Activated CD4-positive, alpha-beta memory T cell treated with anti-CD3 and anti-CD28 coated beads for 36 hours (primary cell): Measurements from ENCODE around the gene S100G. TPM values are rescaled to one million over a fixed set of nuclear protein-coding genes. Genes with fewer than 3 reads are reported as not detected.
"Not testable (repeated sequence)": the region's sequence is repeated elsewhere in the genome, so short reads cannot be mapped to it uniquely, and the experiment has no call there.

Experiments used
- CTCF ChIA-PET: fragments of 350-600 bp; sonication (Branson Sonifier 250); formaldehyde crosslinking; loops from one replicate; lab custom pipeline; 2021; ENCODE audit warnings: antibody characterized with exemption, inconsistent platforms; lab: Charles Lee
- POLR2A ChIA-PET: fragments of 350-600 bp; sonication (Branson Sonifier 250); formaldehyde crosslinking; loops from one replicate; lab custom pipeline; 2021; ENCODE audit warnings: antibody characterized with exemption; lab: Charles Lee
- DNase-seq: peaks from one replicate; pipeline ENCODE4 v3.0.0-alpha.2; 2020
- H3K27ac Mint-ChIP-seq: one replicate; pipeline ENCODE4 v1.8.0; 2021; ENCODE audit warnings: mixed read lengths
- H3K27me3 Mint-ChIP-seq: one replicate; pipeline ENCODE4 v1.8.0; 2021; ENCODE audit warnings: mixed read lengths
- H3K36me3 Mint-ChIP-seq: one replicate; pipeline ENCODE4 v1.8.0; 2021; ENCODE audit warnings: mixed read lengths
- H3K4me1 Mint-ChIP-seq: one replicate; pipeline ENCODE4 v1.8.0; 2021; ENCODE audit warnings: low read depth, mixed read lengths
- H3K4me3 Mint-ChIP-seq: one replicate; pipeline ENCODE4 v1.8.0; 2021; ENCODE audit warnings: mild to moderate bottlenecking, mixed read lengths
- H3K9me3 Mint-ChIP-seq: one replicate; pipeline ENCODE4 v1.8.0; 2021; ENCODE audit warnings: mixed read lengths
- intact Hi-C: fragments of 100-400 bp; cut with micrococcal nuclease; formaldehyde crosslinking; loops from one replicate; pipeline ENCODE4 v1.15.1; 2023
- total RNA-seq, 2 experiments: library from RNA; stranded (reverse); gene quantifications; one replicate each; pipeline ENCODE4 v1.2.3, GENCODE V29; 2021

The S100G gene
- total RNA-seq, 2 experiments from 2014 or later, result not detected

DNA sequence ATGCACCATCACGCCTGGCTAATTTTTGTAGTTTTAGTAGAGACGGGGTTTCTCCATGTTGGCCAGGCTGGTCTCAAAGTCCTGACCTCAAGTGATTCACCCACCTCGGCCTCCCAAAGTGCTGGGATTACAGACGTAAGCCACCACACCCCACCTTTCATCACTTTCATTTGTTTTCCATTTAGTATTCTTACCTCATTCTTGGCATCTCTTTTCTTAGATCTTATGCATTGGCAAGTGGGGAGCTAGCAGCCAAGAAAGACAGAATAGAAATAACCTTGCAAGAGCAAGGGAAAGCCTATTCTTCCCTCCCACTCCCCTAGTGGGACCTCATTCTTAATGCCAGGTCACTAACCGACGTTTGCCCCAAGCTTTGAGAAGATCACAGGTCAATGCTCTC, 21.4 kb upstream of the S100G start:
- H3K27me3 Mint-ChIP-seq, H3K36me3 Mint-ChIP-seq, DNase-seq, H3K4me1 Mint-ChIP-seq, H3K4me3 Mint-ChIP-seq, POLR2A ChIA-PET, H3K27ac Mint-ChIP-seq, intact Hi-C loops, H3K9me3 Mint-ChIP-seq: not testable (repeated sequence)
- CTCF ChIA-PET, result interaction anchor here (0.6 kb wide), 1 partner anchor 44 kb away, joined by 3 read pairs; no protein-coding TSS in a partner anchor

DNA sequence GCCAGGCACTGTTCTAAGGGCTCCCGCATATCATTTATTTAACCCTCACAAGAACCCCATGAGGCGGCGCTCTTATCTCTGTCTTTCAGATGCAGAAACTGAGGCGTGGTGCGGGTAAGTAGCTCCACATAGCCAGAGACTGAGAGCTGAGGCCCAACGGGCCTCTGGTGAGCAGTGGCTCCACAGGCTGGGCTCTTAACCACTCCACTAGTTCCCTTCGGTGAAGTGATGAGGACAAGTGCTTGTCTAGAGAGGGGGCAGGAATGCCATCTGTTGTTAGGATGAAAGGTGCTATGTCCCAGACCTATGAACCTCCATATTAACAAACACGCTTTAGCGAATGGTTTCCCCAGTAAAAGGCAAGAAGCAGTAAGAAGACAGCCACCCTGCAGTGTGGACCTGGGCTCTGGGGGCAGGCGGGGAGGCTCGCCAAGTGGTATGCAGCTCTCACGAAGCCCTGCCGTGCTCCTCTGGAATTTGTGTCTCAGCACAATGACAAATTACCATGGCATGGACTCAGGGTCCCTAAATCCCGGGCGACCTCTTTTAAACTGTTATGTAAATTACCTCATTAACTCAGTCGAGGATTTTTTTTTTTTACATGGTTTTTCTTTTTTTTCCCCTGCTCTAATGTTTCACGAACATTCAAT, 20.9 kb upstream of the S100G start:
- POLR2A ChIA-PET, result no interaction called here
- peaks cover 3% of the 10 kb centered on the region for H3K4me1 Mint-ChIP-seq
- no peaks in the 10 kb centered on the region for H3K36me3 Mint-ChIP-seq
- no peak for DNase-seq
- CTCF ChIA-PET, result interaction anchor here (0.6 kb wide), 1 partner anchor 43 kb away, joined by 3 read pairs; no protein-coding TSS in a partner anchor
- H3K4me3 Mint-ChIP-seq, result no peak overlapping the region
- H3K9me3 Mint-ChIP-seq, result no peaks in the 10 kb centered on the region
- intact Hi-C loops, result no loop called here
- no peak overlapping the region for H3K27ac Mint-ChIP-seq
- no peaks in the 10 kb centered on the region for H3K27me3 Mint-ChIP-seq

DNA sequence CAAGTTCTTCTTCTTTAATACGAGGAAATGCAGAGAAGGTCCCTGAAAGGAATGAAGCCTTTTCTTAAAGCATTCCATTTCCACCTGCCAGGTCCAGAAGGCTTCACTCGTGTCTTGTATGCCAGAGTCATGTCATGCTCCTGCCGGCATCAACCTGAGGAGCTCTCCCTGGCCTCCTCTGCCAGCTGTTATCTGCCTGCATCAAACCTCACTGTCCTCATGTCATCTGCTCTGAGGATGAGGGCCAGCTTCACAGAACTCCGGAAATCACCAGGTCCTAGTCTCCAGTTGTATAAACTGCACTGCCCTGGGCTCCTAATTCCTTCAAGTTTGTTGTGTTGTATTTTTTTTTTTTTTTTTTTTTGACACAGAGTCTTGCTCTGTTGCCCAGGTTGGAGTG, 20.0 kb upstream of the S100G start:
- intact Hi-C loops, result no loop called here
- no peak for DNase-seq
- POLR2A ChIA-PET, result no interaction called here
- no peak overlapping the region for H3K4me3 Mint-ChIP-seq
- no peaks in the 10 kb centered on the region for H3K36me3 Mint-ChIP-seq
- H3K27me3 Mint-ChIP-seq, result no peaks in the 10 kb centered on the region
- H3K4me1 Mint-ChIP-seq, result peaks cover 4% of the 10 kb centered on the region
- CTCF ChIA-PET, result no interaction called here
- H3K9me3 Mint-ChIP-seq, result no peaks in the 10 kb centered on the region
- no peak overlapping the region for H3K27ac Mint-ChIP-seq

DNA sequence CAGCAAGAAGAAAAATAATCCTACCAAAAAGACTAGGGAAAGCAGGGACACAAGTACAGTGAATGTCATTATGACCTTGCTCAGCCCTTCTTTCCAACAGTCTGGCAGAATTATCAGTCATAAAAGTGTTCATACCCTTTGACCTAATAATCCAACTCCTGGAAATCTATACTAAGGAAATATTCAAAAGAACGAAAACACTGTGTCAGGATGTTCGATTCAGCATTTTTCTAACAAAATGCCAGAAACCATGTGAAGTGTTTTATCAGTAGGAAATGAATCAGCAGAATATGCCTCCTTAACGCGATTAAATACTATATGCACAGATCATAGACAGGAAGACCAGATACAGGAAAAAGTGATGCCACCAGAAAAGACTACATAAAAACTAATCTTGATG, 16.2 kb upstream of the S100G start:
- no peaks in the 10 kb centered on the region for H3K27me3 Mint-ChIP-seq
- H3K4me1 Mint-ChIP-seq, result peaks cover 4% of the 10 kb centered on the region
- no peak overlapping the region for H3K4me3 Mint-ChIP-seq
- no peaks in the 10 kb centered on the region for H3K9me3 Mint-ChIP-seq
- H3K27ac Mint-ChIP-seq, result no peak overlapping the region
- POLR2A ChIA-PET, result no interaction called here
- no peaks in the 10 kb centered on the region for H3K36me3 Mint-ChIP-seq
- DNase-seq, result no peak
- CTCF ChIA-PET, result no interaction called here
- intact Hi-C loops, result no loop called here

GRCh38 chrX:16635040-16635439, 14.9 kb upstream of the S100G start:
- no peak for DNase-seq
- POLR2A ChIA-PET, result interaction anchor here (0.5 kb wide), 1 partner anchor 223 kb away, joined by 4 read pairs; no protein-coding TSS in a partner anchor
- no peaks in the 10 kb centered on the region for H3K27me3 Mint-ChIP-seq
- no peak overlapping the region for H3K27ac Mint-ChIP-seq
- H3K4me1 Mint-ChIP-seq, result peaks cover 4% of the 10 kb centered on the region
- no peaks in the 10 kb centered on the region for H3K9me3 Mint-ChIP-seq
- intact Hi-C loops, result no loop called here
- H3K4me3 Mint-ChIP-seq, result no peak overlapping the region
- CTCF ChIA-PET, result no interaction called here
- H3K36me3 Mint-ChIP-seq, result no peaks in the 10 kb centered on the region

- H3K36me3 Mint-ChIP-seq, result no peaks in the 10 kb centered on the region
- CTCF ChIA-PET, result no interaction called here
- POLR2A ChIA-PET, result no interaction called here
These were observed 14.4 kb upstream of the S100G start for GRCh38 chrX:16635596-16635995.

GRCh38 chrX:16638533-16638932, 11.4 kb upstream of the S100G start:
- H3K4me1 Mint-ChIP-seq, result peaks cover 4% of the 10 kb centered on the region
- ChIA-PET POLR2A (no interaction called here), CTCF (no interaction called here)
- intact Hi-C loops, result no loop called here
- no peak overlapping the region for H3K27ac Mint-ChIP-seq
- no peaks in the 10 kb centered on the region for H3K9me3 Mint-ChIP-seq
- no peaks in the 10 kb centered on the region for H3K27me3 Mint-ChIP-seq
- H3K4me3 Mint-ChIP-seq, result no peak overlapping the region
- no peak for DNase-seq
- H3K36me3 Mint-ChIP-seq, result no peaks in the 10 kb centered on the region

More at GRCh38 chrX:16635596-16635995, 14.4 kb upstream of the S100G start:
- H3K27ac Mint-ChIP-seq, result no peak overlapping the region
- H3K4me1 Mint-ChIP-seq, result peaks cover 4% of the 10 kb centered on the region
- no peak for DNase-seq
- no peaks in the 10 kb centered on the region for H3K9me3 Mint-ChIP-seq
- intact Hi-C loops, result no loop called here
- no peaks in the 10 kb centered on the region for H3K27me3 Mint-ChIP-seq
- no peak overlapping the region for H3K4me3 Mint-ChIP-seq

DNA sequence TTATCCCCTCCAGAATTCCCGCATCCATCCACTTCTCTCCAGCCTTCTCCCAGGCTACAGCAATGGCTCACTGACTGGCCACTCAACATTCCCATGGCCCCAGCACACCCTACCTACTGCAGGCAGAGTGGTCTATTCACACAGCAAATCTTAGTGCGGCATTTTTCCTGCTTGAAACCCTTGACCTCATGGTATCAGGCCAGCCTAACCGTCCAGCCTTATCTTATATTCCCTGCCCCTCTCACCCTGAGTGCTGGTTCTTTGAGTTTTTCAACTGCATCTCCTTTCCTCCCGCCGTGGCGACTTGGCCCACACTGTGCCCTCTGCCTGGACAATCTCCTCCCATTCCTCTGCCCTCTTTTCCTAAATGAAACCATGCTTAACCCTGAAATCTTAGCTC, 10.0 kb upstream of the S100G start:
- H3K27me3 Mint-ChIP-seq, result no peaks in the 10 kb centered on the region
- ChIA-PET POLR2A (no interaction called here), CTCF (no interaction called here)
- H3K4me1 Mint-ChIP-seq, result no peaks in the 10 kb centered on the region
- H3K36me3 Mint-ChIP-seq, result no peaks in the 10 kb centered on the region
- intact Hi-C loops, result no loop called here
- DNase-seq, result no peak
- no peak overlapping the region for H3K27ac Mint-ChIP-seq
- H3K4me3 Mint-ChIP-seq, result no peak overlapping the region
- H3K9me3 Mint-ChIP-seq, result no peaks in the 10 kb centered on the region

DNA sequence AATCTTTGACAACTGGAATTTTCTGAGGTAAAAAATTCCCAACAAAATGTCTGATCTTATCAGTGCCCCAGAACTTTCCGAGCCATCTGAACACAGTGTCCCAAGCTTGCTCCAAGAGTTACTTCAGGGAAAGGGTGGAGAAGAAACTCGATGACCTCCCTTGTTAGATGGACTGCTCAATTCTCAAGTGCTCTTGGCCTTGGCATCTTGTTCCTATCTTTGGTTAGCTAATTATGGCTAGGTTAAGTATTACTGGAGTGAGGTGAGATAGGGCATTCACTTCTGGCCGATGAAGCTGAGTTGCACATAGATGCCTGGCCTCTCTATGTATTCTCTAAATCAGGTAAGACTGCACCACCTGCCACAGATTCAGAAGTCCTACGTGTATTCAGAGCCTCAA, 9.1 kb upstream of the S100G start:
- H3K36me3 Mint-ChIP-seq, result no peaks in the 10 kb centered on the region
- no peaks in the 10 kb centered on the region for H3K9me3 Mint-ChIP-seq
- H3K4me1 Mint-ChIP-seq, result no peaks in the 10 kb centered on the region
- no peak overlapping the region for H3K4me3 Mint-ChIP-seq
- no peak overlapping the region for H3K27ac Mint-ChIP-seq
- ChIA-PET CTCF (no interaction called here), POLR2A (interaction anchor here (0.7 kb wide), 1 partner anchor 41 kb away, joined by 3 read pairs; no protein-coding TSS in a partner anchor)
- H3K27me3 Mint-ChIP-seq, result no peaks in the 10 kb centered on the region
- DNase-seq, result no peak
- intact Hi-C loops, result no loop called here

DNA sequence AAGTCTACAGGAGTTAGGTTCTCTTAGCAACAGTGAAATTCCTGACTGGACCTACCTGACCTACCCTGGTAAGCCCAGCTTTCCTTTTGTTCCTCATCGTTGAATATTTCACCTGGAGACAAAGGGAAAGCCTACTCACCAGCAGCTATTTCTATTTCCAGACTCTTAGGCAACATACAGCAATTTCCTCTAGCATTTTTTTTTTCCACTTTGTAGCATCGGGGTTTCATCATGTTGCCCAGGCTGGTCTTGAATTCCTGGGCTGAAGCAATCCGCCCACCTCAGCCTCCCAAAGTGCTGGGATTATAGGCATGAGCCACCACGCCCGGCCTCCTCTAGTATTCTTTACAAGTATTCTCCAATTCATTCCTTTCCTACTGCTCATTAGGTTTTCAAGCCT, 6.8 kb upstream of the S100G start:
- Mint-ChIP-seq H3K36me3 (no peaks in the 10 kb centered on the region), H3K4me3 (no peak overlapping the region), H3K27ac (no peak overlapping the region), H3K27me3 (no peaks in the 10 kb centered on the region), H3K9me3 (no peaks in the 10 kb centered on the region), H3K4me1 (no peaks in the 10 kb centered on the region)
- intact Hi-C loops, result no loop called here
- CTCF ChIA-PET, result no interaction called here
- no peak for DNase-seq
- POLR2A ChIA-PET, result no interaction called here

DNA sequence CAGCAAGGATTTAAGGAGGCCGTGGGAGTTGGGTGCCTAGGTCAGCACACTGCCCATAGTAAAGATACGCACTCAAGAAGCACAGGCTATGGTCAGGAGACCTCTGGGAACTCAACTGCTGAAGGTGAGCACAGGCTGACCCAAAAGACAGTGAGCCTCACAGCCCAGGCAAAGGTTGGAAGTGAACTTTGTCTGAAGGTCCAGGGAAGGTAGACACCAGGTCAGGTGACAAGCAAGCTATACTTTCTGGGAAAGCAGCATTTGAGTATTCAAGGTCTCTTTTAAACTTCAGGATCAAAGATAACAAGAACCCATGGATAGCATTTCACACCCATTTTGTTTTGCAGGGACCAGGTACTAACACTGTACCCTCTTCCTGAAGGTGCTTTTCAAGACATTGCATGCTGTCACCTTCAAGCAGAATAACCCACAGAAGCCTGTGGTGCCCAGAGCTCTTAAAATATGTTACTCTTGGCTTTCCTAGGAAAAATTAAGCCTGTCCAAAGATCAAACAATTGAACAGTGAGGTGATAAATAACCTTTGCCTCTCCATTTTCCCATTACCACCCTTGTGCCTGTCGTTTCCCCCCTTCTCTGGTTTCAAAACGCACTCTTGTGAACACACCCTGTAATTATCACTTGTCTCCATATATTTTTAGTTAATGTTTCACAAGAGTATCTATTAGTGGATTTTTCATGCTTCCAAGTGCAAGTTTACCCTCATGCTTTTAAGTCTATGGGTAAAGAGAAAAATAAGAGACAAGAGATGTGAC, 3.4 kb upstream of the S100G start:
- H3K27ac Mint-ChIP-seq, result no peak overlapping the region
- H3K9me3 Mint-ChIP-seq, result no peaks in the 10 kb centered on the region
- H3K4me1 Mint-ChIP-seq, result no peaks in the 10 kb centered on the region
- H3K4me3 Mint-ChIP-seq, result no peak overlapping the region
- ChIA-PET POLR2A (no interaction called here), CTCF (no interaction called here)
- no peaks in the 10 kb centered on the region for H3K27me3 Mint-ChIP-seq
- no peak for DNase-seq
- H3K36me3 Mint-ChIP-seq, result no peaks in the 10 kb centered on the region
- intact Hi-C loops, result no loop called here

- intact Hi-C loops, result no loop called here
- ChIA-PET POLR2A (no interaction called here), CTCF (no interaction called here)
- Mint-ChIP-seq H3K36me3 (no peaks in the 10 kb centered on the region), H3K27me3 (no peaks in the 10 kb centered on the region), H3K27ac (no peak overlapping the region), H3K4me3 (no peak overlapping the region), H3K4me1 (no peaks in the 10 kb centered on the region), H3K9me3 (no peaks in the 10 kb centered on the region)
- no peak for DNase-seq
These were observed 1.6 kb downstream of the S100G start for GRCh38 chrX:16651391-16652024.
